Right lobe of liver (tissue), 4 donors: ENCODE data around the gene NDUFS7.
A peak's percentile ranks its signal among the peaks of the same experiment; 100 is the strongest.

Source experiments
- POLR2A ChIP-seq: fragments of 450-650 bp; IDR thresholded peaks from one replicate; pipeline ENCODE4 v1.6.1; 2017; ENCODE audit warnings: antibody characterized with exemption, mild to moderate bottlenecking
- TF ChIP-seq, protein P1 (sequence below), 4 donors: fragments of 200-600 bp in 3 of 4; fragments of 450-650 bp in 1 of 4; IDR thresholded peaks; one replicate each; pipeline versions ENCODE4 v1.5.1 to v1.8.0; 2016 to 2022; ENCODE audit warnings: antibody characterized with exemption in 4 of 4, mild to moderate bottlenecking in 2 of 4
- donor health status: DM: no; HTN: no; CAD: no.
- donor health status: DM: no; HTN: no; CAD: no.
- donor health status: DM: no; HTN: yes; CAD: no.

DNA sequence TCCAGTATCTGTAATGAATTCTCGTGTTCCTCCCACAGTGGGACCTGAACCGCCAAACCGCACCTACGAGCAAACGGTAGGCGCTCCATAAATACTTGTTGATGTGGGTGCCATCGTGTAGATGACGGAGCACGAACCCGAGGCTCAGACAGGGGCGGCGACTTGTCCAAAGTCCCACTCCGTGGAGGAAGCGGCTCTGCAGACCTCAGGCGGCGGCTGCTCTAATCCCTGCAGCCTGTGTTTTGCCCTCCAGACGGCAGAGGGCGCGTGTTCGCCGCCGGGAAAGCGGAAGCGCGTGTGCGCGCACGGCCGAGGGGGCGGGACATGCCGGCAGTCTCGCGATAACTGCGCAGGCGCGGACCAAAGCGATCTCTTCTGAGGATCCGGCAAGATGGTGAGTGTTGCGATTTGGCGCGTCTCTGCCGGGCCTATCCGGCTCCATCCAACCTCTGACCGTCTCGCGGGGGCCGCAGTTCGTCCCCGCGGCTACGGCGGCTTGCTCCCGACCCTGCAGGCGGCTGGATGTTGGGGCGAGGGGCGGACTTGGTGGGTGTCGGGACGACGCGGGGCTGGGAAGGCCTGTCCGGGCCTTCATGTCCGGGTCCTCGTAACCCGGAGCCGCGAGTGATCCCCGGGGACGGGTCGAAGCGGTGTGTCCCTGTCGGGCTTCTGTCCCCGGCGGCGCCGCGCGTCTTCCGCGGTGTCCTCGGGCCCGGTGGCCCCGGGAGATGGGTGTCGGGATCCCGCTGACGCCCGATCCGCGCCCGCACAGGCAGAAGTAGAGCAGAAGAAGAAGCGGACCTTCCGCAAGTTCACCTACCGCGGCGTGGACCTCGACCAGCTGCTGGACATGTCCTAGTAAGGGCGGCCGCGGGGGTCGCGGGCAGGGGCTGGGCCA is 54.6 kb downstream of the NDUFS7 start, which contains the start of gene RPS15:
- TF ChIP-seq, protein P1, sequence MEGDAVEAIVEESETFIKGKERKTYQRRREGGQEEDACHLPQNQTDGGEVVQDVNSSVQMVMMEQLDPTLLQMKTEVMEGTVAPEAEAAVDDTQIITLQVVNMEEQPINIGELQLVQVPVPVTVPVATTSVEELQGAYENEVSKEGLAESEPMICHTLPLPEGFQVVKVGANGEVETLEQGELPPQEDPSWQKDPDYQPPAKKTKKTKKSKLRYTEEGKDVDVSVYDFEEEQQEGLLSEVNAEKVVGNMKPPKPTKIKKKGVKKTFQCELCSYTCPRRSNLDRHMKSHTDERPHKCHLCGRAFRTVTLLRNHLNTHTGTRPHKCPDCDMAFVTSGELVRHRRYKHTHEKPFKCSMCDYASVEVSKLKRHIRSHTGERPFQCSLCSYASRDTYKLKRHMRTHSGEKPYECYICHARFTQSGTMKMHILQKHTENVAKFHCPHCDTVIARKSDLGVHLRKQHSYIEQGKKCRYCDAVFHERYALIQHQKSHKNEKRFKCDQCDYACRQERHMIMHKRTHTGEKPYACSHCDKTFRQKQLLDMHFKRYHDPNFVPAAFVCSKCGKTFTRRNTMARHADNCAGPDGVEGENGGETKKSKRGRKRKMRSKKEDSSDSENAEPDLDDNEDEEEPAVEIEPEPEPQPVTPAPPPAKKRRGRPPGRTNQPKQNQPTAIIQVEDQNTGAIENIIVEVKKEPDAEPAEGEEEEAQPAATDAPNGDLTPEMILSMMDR (IDR thresholded peaks at IDR 0.05): peak; percentile 88 to 99 (median 96)
- peak; percentile 86 for TF ChIP-seq POLR2A
